HG02798 (cell line): Measurements from ENCODE around the gene DNAJC2.
A peak's percentile ranks its signal among the peaks of the same experiment; 100 is the strongest.
"Not testable (repeated sequence)": the region's sequence is repeated elsewhere in the genome, so short reads cannot be mapped to it uniquely, and the experiment has no call there.

Experiments
- ATAC-seq: cut with Tn5 transposase; IDR thresholded peaks from one replicate; pipeline ENCODE4 v1.9.1; 2021; ENCODE audit warnings: mild to moderate bottlenecking; ENCODE audit not compliant: unreplicated experiment, poor library complexity

The DNAJC2 gene

DNA sequence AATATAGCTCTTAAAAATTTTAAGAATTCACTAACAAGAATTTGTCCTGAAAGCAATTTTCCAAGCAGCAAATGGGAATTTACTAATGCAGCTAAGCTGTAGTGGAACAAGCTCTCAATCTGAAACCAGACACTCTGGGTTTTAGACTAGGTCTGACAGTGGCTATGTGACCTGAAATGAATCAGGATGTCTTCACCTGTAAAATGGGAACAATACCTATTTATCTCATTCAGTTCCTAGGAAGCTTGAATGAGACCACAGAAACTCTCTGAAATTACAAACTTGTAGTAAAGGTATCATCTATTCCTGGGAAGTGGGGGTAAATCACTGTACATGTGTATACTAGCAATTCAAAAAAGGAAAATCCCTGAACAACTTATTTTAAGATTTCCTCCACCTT, 1.2 kb downstream of the DNAJC2 start:
- ATAC-seq, result no peak

- ATAC-seq, result no peak
Measured at GRCh38 chr7:103341466-103341865, 3.1 kb downstream of the DNAJC2 start.

DNA sequence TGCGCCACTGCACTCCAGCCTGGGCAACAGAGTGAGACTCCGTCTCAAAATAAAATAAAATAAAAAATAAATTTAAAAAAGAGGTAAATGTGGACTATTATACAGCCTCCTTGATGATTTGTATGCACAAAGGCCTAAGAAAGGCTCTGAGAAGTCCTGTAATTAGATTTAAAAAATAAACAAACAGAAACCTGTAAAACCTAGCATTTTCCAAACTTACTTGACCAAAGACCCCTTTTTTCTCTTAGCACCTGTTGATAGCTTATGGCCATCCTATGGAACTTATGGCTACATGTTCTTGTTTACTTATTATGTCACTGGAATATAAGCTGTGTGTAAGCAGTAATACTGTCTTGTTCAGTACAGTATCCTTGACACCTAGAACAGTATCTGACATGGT, 5.7 kb downstream of the DNAJC2 start:
- no peak for ATAC-seq

GRCh38 chr7:103336761-103337160, 7.8 kb downstream of the DNAJC2 start:
- ATAC-seq, result no peak

DNA sequence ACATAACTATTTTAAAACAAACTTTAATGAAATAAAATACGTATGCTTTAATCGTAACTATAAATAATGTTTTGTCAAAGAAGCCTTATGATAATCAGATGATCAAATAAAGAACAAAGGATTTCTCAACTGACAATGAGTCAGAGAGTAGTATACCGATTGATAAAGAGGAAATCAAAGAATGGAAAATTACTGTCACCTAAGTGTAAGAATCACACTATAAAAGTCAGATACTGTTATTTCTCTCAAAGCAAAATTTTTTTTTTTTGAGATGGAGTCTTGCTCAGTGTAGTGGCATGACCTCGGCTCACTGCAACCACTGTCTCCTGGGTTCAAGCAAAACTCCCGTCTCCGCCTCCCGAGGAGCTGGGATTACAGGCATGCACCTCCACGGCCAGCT, 18.8 kb downstream of the DNAJC2 start:
- no peak for ATAC-seq

- no peak for ATAC-seq
Measured at GRCh38 chr7:103317009-103317408, 27.6 kb downstream of the DNAJC2 start.

- ATAC-seq, result no peak
Measured at GRCh38 chr7:103316380-103316941, 28.1 kb downstream of the DNAJC2 start.

DNA sequence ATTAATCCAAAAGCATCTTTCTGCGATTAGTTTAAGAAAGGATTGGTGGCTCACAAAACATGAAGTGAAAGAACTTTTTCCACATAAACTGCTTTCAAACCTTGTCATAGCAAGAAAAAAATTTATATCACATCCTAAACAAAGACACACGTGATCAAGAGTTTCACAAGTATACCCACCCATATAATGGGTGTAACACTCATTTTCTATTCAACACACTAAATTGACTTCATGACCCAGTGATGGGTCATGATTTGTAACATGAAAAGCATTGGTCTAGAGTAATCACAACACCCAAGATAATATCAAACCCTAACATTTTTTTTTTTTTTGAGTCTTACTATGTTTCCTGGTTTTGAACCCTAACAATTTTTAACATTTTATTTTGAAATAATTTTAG, 29.7 kb downstream of the DNAJC2 start:
- ATAC-seq, result no peak

DNA sequence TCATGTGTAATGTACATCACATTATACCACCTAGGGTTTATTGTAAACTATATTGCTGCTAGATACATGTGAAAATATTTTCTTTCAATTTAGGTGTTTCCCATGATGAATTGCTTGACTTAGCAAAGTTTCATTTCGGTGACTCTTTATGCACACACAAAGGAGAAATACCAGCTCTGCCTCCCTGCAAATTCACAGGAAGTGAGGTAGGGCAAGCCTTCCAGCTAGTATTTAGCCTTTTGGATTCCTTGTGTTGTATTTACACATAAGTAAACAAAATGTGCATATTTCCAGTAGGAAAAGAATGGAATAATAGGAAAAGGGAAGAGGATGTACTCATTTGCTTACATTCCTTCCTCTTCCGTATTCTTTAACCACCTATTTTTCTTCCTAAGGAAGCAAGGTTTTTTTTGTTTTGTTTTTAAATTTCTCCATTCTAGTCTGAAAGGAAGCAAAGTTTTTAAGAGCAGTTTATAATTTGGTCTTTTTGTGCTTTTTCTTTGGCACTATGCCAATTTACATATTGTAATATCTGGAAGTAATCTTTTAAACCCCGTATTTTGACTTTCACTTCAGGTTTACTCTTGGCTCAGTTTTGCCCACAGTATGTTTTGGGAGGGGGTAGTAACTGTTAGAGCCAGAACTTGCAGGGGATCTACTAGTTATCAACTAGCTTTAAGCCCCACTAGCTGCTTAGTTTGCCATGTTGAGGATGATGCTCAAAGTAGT, 36.9 kb downstream of the DNAJC2 start:
- ATAC-seq, result no peak

- no peak for ATAC-seq
Measured at GRCh38 chr7:103301441-103301840, 43.1 kb downstream of the DNAJC2 start.

DNA sequence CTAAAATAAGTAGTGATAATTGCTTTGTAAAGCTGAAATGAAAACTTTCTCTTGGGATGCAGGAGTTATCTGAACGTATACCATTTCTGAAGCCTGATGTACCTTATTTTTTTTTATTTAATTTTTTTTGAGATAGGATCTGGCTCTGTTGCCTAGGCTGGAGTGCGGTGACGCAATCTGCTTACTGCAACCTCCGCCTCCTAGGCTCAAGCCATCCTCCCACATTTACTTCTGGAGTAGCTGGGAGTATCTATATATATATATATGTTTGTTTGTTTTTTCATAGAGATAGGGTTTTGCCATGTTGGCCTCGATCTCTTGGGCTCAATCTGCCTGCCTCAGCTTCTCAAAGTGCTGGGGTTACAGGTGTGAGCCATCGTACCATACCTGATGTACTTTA, 44.9 kb downstream of the DNAJC2 start:
- ATAC-seq, result no peak

- ATAC-seq, result no peak
Measured at GRCh38 chr7:103297837-103298179, 46.8 kb downstream of the DNAJC2 start.

- peak; percentile 95 for ATAC-seq
Measured at GRCh38 chr7:103296901-103297836, 47.4 kb downstream of the DNAJC2 start, which contains the start of gene PMPCB. PMPCB (plus strand) TSS chr7:103297435; CDS start chr7:103297460, 25 bp downstream.

GRCh38 chr7:103293526-103293925, 51.0 kb downstream of the DNAJC2 start:
- no peak for ATAC-seq

- no peak for ATAC-seq
Measured at GRCh38 chr7:103292122-103292521, 52.4 kb downstream of the DNAJC2 start.

DNA sequence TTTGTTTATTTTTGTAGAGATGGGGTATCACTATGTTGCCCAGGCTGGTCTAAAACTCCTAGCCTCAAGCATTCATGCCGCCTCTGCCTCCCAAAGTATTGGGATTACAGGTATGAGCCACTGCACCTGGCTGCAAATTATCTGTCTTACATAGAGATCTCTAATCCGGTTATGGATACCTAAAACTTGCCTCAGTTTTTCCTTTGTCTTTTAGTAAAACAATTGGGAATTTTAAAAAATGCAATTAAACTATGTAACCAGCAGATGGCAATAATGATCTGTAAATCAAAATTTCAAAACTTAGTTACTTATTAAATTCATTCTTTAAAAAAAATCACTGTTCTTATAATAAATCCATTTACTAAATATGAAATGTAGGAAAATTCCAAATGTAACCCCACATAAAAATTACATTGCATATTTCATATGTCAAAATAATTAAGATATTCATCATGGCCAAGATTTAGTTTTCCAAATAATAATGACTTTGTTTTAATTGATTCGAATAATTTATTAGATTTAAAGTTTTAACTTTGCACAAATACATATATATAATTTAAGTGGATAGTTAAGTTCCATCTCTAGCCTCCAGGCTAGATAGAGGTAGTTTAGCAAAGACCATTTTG, 61.7 kb downstream of the DNAJC2 start:
- ATAC-seq, result not testable (repeated sequence)

DNA sequence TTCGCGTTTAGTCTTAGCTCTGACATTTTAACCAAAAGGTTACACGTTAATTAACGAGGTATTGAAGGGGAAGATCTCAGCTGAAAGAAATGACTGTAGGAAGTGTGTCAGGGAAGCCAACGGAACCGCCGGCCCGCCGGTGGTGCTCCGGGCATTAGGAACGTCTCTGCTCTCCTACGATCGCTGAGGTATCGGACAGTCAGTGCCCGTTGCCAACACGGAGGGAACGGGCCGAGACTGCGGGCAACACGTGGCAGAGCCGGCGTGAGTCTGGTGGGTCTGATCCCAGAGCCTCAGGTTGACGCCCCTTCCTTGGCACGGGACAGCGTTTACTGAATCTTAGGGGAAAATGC, 63.8 kb downstream of the DNAJC2 start:
- peak; percentile 17 for ATAC-seq

- ATAC-seq, result peak; percentile 97
Measured at GRCh38 chr7:103279963-103280802, 64.4 kb downstream of the DNAJC2 start.

- ATAC-seq, result peak; percentile 34
Measured at GRCh38 chr7:103279636-103279962, 65.0 kb downstream of the DNAJC2 start.

GRCh38 chr7:103278195-103278594, 66.4 kb downstream of the DNAJC2 start:
- ATAC-seq, result not testable (repeated sequence)
